ENCODE results near the gene CCL18. TPM values are rescaled to one million over a fixed set of nuclear protein-coding genes. Genes with fewer than 3 reads are reported as not detected.

Gene CCL18
- total and polyA plus RNA-seq, 2 of the 4 experiments (the other 2 are of a cell fraction): not detected

DNA sequence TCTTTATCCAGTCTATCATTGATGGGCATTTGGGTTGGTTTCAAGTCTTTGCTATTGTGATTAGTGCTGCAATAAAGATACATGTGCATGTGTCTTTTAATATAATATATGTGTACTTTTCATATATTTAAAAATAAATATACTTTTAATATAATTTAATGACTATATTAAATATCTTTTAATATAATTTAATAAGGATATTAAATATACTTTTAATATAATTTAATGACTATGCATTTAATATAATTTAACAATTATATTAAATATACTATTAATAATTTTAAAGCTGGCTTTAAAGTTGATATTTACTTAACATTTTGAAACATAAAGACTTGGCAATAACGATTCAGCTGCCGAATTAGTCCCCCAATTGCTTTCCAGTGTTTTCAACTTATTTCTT, 47.5 kb upstream of the CCL18 start:
- Histone ChIP-seq H3K36me3 (ENCODE audit: control insufficient read depth, insufficient read depth, low read length) (no peaks in the 10 kb centered on the region), H3K4ac (ENCODE audit: low read depth, low read length) (no peak overlapping the region), H2BK15ac (ENCODE audit: low read depth, low read length) (no peak overlapping the region), H3K9ac (ENCODE audit: low read depth, low read length) (no peak overlapping the region), H4K8ac (ENCODE audit: low read depth in 2 of 2, low read length in 2 of 2) (no peak overlapping the region), H3K14ac (replicated peaks; ENCODE audit: low read depth, low read length) (no peak overlapping the region), H4K20me1 (ENCODE audit: insufficient read depth, low read length) (no peaks in the 10 kb centered on the region), H3K18ac (ENCODE audit: low read depth, low read length) (no peak overlapping the region), H3K9me1 (ENCODE audit: insufficient read depth, low read length) (no peaks in the 10 kb centered on the region), H3K79me1 (ENCODE audit: low read depth in 1 of 2, low read length in 2 of 2) (no peaks in the 10 kb centered on the region), H3K27ac (ENCODE audit: insufficient read depth, low read length) (no peak overlapping the region), H2AK5ac (ENCODE audit: low read depth, low read length) (no peak overlapping the region), H2BK20ac (ENCODE audit: low read depth, low read length) (no peak overlapping the region), H4K5ac (ENCODE audit: low read depth, low read length) (no peak overlapping the region), H3K4me3 (ENCODE audit: insufficient read depth, low read depth, low read length) (no peak overlapping the region), H4K91ac (ENCODE audit: insufficient read depth, low read depth, low read length) (no peak overlapping the region), H2BK120ac (ENCODE audit: low read depth, low read length) (no peak overlapping the region), H3K4me1 (ENCODE audit: control insufficient read depth, insufficient read depth, low read length) (no peaks in the 10 kb centered on the region), H3K4me2 (ENCODE audit: low read depth, low read length) (no peak overlapping the region), H3K56ac (ENCODE audit: extremely low read depth, insufficient read depth, low read length) (no peak overlapping the region), H2BK5ac (ENCODE audit: low read depth, low read length, poor library complexity, severe bottlenecking) (no peak overlapping the region), H3K9me3 (ENCODE audit: control insufficient read depth, insufficient read depth, low read length) (no peaks in the 10 kb centered on the region), H2AFZ (replicated peaks; ENCODE audit: low read length, poor library complexity) (no peak overlapping the region), H2AK9ac (replicated peaks; ENCODE audit: low read depth, low read length, poor library complexity) (no peak overlapping the region), H3K27me3 (ENCODE audit: control insufficient read depth, insufficient read depth, low read length) (peaks cover 1% of the 10 kb centered on the region), H3K23ac (ENCODE audit: low read depth, low read length) (no peak overlapping the region)
- BruUV-seq (replicated peaks): no TSS peak
- in situ Hi-C loops (cut with MboI; ENCODE audit: low sequenced_read_pairs): no loop called here
- no CpG with 5 or more reads among the region's 2 CpGs for WGBS, 2 experiments (ENCODE audit: extremely low coverage in 2 of 2, insufficient read length in 1 of 2)
- TF ChIP-seq RAD21 (IDR thresholded peaks at IDR 0.05; ENCODE audit: low read length) (no peak), RCOR1 (IDR thresholded peaks at IDR 0.05; ENCODE audit: insufficient replicate concordance, low read length) (no peak), BHLHE40 (IDR thresholded peaks at IDR 0.05; ENCODE audit: low read depth, low read length) (no peak), NFE2L2 (IDR thresholded peaks at IDR 0.05; ENCODE audit: low read depth, low read length) (no peak), CHD1 (IDR thresholded peaks at IDR 0.05; ENCODE audit: low read depth, low read length) (no peak), CTCF (conservative IDR thresholded peaks at IDR 0.05; ENCODE audit: low read depth, low read length) (no peak), CEBPB (IDR thresholded peaks at IDR 0.05; ENCODE audit: low read depth, low read length) (no peak), MAFK (IDR thresholded peaks at IDR 0.05; ENCODE audit: low read depth, low read length) (no peak)
- TF ChIP-seq, protein P1, sequence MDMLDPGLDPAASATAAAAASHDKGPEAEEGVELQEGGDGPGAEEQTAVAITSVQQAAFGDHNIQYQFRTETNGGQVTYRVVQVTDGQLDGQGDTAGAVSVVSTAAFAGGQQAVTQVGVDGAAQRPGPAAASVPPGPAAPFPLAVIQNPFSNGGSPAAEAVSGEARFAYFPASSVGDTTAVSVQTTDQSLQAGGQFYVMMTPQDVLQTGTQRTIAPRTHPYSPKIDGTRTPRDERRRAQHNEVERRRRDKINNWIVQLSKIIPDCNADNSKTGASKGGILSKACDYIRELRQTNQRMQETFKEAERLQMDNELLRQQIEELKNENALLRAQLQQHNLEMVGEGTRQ (IDR thresholded peaks at IDR 0.05; ENCODE audit: low read depth, low read length): no peak
- ATAC-seq (ENCODE audit: low read depth) (no peak), DNase-seq (no peak)
- dilution Hi-C loops (cut with HindIII; ENCODE audit: low sequenced_read_pairs, unreplicated experiment): no loop called here
- intact Hi-C loops (cut with micrococcal nuclease): loop anchor here (2.0 kb wide), 1 partner anchor 18 kb away; no protein-coding TSS in a partner anchor
- ChIA-PET POLR2A (ENCODE audit: unreplicated experiment) (no interaction called here), CTCF (no interaction called here)
